Measurements from ENCODE around the gene SH3RF2. TPM values are rescaled to one million over a fixed set of nuclear protein-coding genes. Genes with fewer than 3 reads are reported as not detected.

SH3RF2 gene
- total RNA-seq, 4 donors from 2014 or later: 19.2 to 97.1 (median 39.1) TPM

DNA sequence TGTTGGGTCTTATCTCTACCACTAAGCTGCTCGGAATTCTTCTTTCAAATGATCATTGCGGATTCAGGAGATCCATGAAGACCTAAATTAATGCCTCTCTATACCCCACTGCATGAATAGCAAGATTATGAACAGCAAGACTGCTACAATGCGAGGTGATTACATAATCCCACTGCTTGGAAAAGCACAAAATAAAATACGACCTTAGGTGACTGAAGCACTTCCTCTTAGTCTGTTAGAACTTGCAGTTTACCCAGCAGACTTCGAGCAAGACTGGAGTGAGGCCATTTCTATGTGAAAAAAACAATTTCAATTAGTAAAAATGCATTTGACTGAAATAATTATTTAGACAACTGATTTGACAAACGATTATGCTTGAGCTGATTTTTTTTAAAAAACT, 59.8 kb downstream of the SH3RF2 start:
- no peaks in the 10 kb centered on the region for H3K36me3 ChIP-seq
- no peak overlapping the region for H3K27ac ChIP-seq
- TF ChIP-seq, protein P1, sequence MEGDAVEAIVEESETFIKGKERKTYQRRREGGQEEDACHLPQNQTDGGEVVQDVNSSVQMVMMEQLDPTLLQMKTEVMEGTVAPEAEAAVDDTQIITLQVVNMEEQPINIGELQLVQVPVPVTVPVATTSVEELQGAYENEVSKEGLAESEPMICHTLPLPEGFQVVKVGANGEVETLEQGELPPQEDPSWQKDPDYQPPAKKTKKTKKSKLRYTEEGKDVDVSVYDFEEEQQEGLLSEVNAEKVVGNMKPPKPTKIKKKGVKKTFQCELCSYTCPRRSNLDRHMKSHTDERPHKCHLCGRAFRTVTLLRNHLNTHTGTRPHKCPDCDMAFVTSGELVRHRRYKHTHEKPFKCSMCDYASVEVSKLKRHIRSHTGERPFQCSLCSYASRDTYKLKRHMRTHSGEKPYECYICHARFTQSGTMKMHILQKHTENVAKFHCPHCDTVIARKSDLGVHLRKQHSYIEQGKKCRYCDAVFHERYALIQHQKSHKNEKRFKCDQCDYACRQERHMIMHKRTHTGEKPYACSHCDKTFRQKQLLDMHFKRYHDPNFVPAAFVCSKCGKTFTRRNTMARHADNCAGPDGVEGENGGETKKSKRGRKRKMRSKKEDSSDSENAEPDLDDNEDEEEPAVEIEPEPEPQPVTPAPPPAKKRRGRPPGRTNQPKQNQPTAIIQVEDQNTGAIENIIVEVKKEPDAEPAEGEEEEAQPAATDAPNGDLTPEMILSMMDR (IDR thresholded peaks at IDR 0.05 in 4 of 5, conservative IDR thresholded peaks at IDR 0.05 in 1 of 5): no peak
- no peak for TF ChIP-seq POLR2A (IDR thresholded peaks at IDR 0.05)
- in situ Hi-C loops (cut with MboI; ENCODE audit: low sequenced_read_pairs in 4 of 4) (no loop called here), intact Hi-C loops (cut with DNase I; ENCODE audit: low total_unique reads) (no loop called here)
- H3K4me3 ChIP-seq: no peak overlapping the region
- no peaks in the 10 kb centered on the region for H3K9me3 ChIP-seq
- no peaks in the 10 kb centered on the region for H3K4me1 ChIP-seq
- no peaks in the 10 kb centered on the region for H3K27me3 ChIP-seq
- ATAC-seq (no peak), DNase-seq (no peak)

DNA sequence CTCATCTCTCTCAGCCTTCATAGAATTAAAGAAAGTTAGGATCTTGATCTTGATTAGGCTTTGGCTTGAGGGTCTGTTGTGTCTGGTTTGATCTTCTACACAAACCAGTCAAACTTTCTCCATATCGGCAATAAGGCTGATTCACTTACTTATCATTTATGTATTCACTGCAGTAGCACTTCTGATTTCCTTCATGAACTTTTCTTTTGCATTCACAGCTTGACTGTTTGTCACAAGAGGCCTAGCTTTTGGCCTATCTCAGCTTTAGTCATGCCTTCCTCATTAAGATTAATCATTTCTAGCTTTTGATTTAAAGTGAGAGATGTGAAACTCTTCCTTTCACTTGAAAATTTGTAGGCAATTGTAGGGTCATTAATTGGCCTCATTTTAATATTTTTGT, 62.8 kb downstream of the SH3RF2 start:
- Histone ChIP-seq H3K36me3 (no peaks in the 10 kb centered on the region), H3K27ac (no peak overlapping the region), H3K9me3 (no peaks in the 10 kb centered on the region), H3K27me3 (no peaks in the 10 kb centered on the region), H3K4me1 (no peaks in the 10 kb centered on the region), H3K4me3 (no peak overlapping the region)
- no peak for TF ChIP-seq POLR2A (IDR thresholded peaks at IDR 0.05)
- TF ChIP-seq, protein P1 (IDR thresholded peaks at IDR 0.05 in 4 of 5, conservative IDR thresholded peaks at IDR 0.05 in 1 of 5): no peak
- ATAC-seq (no peak), DNase-seq (no peak)
- in situ Hi-C loops (cut with MboI; ENCODE audit: low sequenced_read_pairs in 4 of 4): no loop called here
- intact Hi-C loops (cut with DNase I; ENCODE audit: low total_unique reads): no loop called here

DNA sequence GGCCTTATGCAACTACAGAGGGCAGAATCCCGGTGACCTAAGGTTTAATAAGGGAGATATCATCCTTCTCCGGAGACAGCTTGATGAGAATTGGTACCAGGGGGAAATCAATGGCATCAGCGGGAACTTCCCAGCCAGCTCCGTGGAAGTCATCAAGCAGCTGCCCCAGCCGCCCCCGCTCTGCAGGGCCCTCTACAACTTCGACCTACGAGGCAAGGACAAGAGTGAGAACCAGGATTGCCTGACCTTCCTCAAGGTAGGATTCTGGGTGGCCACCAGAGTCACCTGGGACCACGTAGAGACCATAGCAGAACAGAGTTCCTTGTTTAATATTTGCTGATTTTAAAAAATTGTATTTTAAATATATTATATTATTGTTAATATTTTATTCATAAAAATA, 63.7 kb downstream of the SH3RF2 start:
- in situ Hi-C loops (cut with MboI; ENCODE audit: low sequenced_read_pairs in 4 of 4): no loop called here
- ATAC-seq (no peak), DNase-seq (no peak)
- Histone ChIP-seq H3K9me3 (no peaks in the 10 kb centered on the region), H3K4me3 (no peak overlapping the region), H3K4me1 (no peaks in the 10 kb centered on the region), H3K27me3 (no peaks in the 10 kb centered on the region), H3K27ac (no peak overlapping the region), H3K36me3 (no peaks in the 10 kb centered on the region)
- intact Hi-C loops (cut with DNase I; ENCODE audit: low total_unique reads): no loop called here
- TF ChIP-seq POLR2A (IDR thresholded peaks at IDR 0.05): no peak
- TF ChIP-seq, protein P1 (IDR thresholded peaks at IDR 0.05 in 4 of 5, conservative IDR thresholded peaks at IDR 0.05 in 1 of 5): no peak

DNA sequence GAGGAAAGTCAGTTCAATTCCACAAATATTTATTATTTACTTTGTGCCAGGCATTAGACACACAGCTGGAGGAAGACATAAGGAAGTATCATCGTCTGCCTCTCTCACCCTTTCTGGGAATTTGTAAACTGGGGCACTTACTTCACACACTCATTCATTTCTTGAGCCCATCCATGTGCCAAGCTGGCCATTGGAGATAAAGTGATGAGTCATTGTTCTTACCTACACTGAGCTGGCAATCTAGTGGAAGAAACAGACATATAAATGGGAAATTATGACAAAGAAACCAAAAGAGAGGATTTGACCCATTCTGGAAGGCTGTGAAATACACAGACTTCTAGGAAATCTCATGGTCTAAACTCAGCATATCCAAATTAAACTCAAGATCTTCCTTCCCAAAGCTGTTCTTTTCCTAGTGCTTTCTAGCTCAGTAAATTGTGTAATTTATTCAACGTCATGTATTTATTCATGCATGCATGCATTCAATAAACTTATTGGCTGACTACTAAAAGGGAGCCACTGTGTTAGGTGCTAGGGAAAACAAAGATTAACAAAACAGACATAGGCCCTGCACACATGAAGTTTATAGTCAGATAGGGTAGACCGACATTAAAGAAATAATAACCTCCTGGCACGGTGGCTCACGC, 65.3 kb downstream of the SH3RF2 start:
- Histone ChIP-seq H3K4me3 (no peak overlapping the region), H3K27ac (no peak overlapping the region), H3K4me1 (no peaks in the 10 kb centered on the region), H3K27me3 (no peaks in the 10 kb centered on the region), H3K36me3 (no peaks in the 10 kb centered on the region), H3K9me3 (no peaks in the 10 kb centered on the region)
- TF ChIP-seq, protein P1 (IDR thresholded peaks at IDR 0.05 in 4 of 5, conservative IDR thresholded peaks at IDR 0.05 in 1 of 5): no peak
- TF ChIP-seq POLR2A (IDR thresholded peaks at IDR 0.05): no peak
- in situ Hi-C loops (cut with MboI; ENCODE audit: low sequenced_read_pairs in 4 of 4): no loop called here
- ATAC-seq: peak in 1 of 2 donors; percentile 33
- intact Hi-C loops (cut with DNase I; ENCODE audit: low total_unique reads): no loop called here
- DNase-seq: no peak

DNA sequence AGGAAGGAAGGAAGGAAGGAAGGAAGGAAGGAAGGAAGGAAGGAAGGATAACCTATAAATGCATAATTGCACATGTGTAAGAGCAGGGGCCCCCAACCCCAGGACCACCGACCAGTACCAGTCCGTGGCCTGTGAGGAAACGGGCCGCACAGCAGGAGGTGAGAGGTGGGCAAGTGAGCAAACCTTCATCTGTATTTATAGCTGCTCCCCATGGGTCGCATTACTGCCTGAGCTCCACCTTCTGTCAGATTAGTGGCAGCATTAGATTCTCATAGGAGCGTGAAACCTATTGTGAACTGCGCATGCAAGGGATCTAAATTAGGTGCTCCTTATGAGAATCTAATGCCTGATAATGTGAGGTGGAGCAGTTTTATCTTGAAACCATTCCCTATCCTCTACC, 66.1 kb downstream of the SH3RF2 start:
- H3K36me3 ChIP-seq: no peaks in the 10 kb centered on the region
- no peaks in the 10 kb centered on the region for H3K9me3 ChIP-seq
- intact Hi-C loops (cut with DNase I; ENCODE audit: low total_unique reads) (no loop called here), in situ Hi-C loops (cut with MboI; ENCODE audit: low sequenced_read_pairs in 4 of 4) (no loop called here)
- no peaks in the 10 kb centered on the region for H3K4me1 ChIP-seq
- no peak overlapping the region for H3K4me3 ChIP-seq
- no peaks in the 10 kb centered on the region for H3K27me3 ChIP-seq
- no peak for TF ChIP-seq POLR2A (IDR thresholded peaks at IDR 0.05)
- TF ChIP-seq, protein P1 (IDR thresholded peaks at IDR 0.05 in 4 of 5, conservative IDR thresholded peaks at IDR 0.05 in 1 of 5): no peak
- DNase-seq (no peak), ATAC-seq (no peak)
- H3K27ac ChIP-seq: no peak overlapping the region
